Spleen (tissue), 7 donors: ENCODE results near the gene CNEP1R1.

Experiments used
- POLR2A ChIP-seq, 3 donors: fragments of 450-650 bp; IDR thresholded peaks; one replicate each; pipeline ENCODE4 v1.5.1; 2017; ENCODE audit warnings: antibody characterized with exemption in 3 of 3, mild to moderate bottlenecking in 1 of 3
- TF ChIP-seq, protein P1 (sequence below), 11 experiments: fragments of 200-600 bp in 7 of 11; fragments of 450-650 bp in 4 of 11; sonication (generic) in 4 of 11; IDR thresholded peaks in 8 of 11; conservative IDR thresholded peaks in 3 of 11; 1 replicate in 7 of 11; 2 replicates in 4 of 11; pipeline versions ENCODE4 v1.4.0 to v1.8.0; 2016 to 2021; ENCODE audit warnings: antibody characterized with exemption in 11 of 11, inconsistent platforms in 4 of 11, mild to moderate bottlenecking in 1 of 11
- donor health status: DM: no; HTN: no; CAD: no; lungs with moderate emphysema.
- donor health status: DM: no; HTN: no; CAD: no.
- donor health status: DM: no; HTN: no; CAD: no.

- no peak for TF ChIP-seq POLR2A (IDR thresholded peaks at IDR 0.05)
- TF ChIP-seq, protein P1, sequence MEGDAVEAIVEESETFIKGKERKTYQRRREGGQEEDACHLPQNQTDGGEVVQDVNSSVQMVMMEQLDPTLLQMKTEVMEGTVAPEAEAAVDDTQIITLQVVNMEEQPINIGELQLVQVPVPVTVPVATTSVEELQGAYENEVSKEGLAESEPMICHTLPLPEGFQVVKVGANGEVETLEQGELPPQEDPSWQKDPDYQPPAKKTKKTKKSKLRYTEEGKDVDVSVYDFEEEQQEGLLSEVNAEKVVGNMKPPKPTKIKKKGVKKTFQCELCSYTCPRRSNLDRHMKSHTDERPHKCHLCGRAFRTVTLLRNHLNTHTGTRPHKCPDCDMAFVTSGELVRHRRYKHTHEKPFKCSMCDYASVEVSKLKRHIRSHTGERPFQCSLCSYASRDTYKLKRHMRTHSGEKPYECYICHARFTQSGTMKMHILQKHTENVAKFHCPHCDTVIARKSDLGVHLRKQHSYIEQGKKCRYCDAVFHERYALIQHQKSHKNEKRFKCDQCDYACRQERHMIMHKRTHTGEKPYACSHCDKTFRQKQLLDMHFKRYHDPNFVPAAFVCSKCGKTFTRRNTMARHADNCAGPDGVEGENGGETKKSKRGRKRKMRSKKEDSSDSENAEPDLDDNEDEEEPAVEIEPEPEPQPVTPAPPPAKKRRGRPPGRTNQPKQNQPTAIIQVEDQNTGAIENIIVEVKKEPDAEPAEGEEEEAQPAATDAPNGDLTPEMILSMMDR (IDR thresholded peaks at IDR 0.05 in 8 of 11, conservative IDR thresholded peaks at IDR 0.05 in 3 of 11) = no peak
These were observed 33.2 kb downstream of the CNEP1R1 start for GRCh38 chr16:50058091-50058771.
